ENCODE measurements around the gene STEAP2.
"Not testable (repeated sequence)": the region's sequence is repeated elsewhere in the genome, so short reads cannot be mapped to it uniquely, and the experiment has no call there.

Gene STEAP2

DNA sequence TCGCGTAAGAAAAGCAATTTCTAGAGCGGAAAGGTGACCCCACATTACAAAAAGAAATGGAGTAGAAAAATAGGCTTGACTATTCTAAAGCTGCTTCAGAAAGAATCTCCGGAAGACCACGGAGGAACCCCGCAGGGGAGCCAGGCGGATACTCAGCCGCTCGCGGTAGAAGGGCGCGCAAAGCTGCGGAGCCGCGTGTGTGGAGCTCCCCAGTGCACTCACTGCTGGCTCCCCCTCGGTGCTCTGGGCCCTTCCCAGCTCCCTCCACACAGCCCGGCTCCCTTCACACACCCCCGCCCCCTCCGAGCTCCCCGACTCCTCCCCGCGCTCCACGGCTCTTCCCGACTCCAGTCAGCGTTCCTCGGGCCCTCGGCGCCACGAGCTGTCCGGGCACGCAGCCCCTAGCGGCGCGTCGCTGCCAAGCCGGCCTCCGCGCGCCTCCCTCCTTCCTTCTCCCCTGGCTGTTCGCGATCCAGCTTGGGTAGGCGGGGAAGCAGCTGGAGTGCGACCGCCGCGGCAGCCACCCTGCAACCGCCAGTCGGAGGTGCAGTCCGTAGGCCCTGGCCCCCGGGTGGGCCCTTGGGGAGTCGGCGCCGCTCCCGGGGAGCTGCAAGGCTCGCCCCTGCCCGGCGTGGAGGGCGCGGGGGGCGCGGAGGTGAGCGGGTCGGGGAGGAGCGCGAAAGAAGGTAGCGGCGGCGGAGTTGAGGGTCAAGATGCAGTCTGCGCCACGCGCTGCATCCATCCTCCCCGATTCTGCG lies at the start of gene STEAP2:
Gene STEAP2 (plus strand): TSS at position 350 of the 758 bp plus-strand sequence. CDS start 13,343 bp downstream, outside the sequence.
- DNase-seq (ENCODE audit: low read depth in 1 of 2, low spot score in 1 of 2) = no peak

DNA sequence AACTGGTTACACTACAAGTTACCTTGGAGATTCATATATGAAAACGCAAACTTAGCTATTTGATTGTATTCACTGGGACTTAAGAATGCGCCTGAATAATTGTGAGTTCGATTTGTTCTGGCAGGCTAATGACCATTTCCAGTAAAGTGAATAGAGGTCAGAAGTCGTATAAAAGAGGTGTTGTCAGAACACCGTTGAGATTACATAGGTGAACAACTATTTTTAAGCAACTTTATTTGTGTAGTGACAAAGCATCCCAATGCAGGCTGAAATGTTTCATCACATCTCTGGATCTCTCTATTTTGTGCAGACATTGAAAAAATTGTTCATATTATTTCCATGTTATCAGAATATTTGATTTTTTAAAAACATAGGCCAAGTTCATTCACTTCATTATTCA lies 48.0 kb upstream of the STEAP2 start:
- DNase-seq (ENCODE audit: low read depth in 1 of 2, low spot score in 1 of 2) = no peak

DNA sequence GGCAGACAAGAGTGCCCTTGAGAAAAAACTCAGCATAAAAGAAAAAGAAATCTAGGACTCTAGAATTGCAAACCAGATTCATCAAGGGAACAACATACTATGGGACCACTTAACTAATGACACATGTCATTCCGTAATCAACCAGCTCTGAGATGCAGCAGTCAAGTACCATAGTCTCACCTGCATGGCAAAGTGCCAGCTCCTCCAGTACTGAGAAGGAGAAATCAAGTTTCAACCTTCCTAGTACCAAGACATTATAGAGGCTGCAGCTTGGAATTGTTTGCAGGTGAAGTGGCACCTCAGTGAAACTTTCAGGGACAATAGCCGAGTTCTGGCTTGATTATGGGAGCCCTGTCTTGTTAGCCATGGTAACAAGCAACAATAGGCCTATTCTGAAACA lies 45.8 kb upstream of the STEAP2 start:
- DNase-seq (ENCODE audit: low read depth in 1 of 2, low spot score in 1 of 2) = no peak

DNA sequence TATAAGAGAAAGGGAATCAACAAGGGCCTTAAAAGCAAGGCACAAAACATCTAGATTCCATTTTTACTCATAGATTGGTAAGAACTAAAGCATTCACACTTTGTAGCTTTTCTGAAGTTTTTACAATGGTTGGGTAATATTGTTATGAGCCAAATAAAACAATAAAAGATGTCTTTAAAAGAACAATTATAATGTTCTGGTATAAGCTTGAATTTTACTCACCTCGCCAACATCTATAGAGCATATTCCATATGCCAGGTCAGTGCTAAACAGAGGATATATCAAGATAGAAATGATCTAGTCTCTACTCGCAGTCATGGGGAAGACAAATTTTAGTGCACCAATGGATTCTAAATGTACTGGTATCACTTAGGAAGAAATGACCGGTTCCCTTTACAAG lies 45.4 kb upstream of the STEAP2 start:
- DNase-seq (ENCODE audit: low read depth in 1 of 2, low spot score in 1 of 2) = no peak

DNA sequence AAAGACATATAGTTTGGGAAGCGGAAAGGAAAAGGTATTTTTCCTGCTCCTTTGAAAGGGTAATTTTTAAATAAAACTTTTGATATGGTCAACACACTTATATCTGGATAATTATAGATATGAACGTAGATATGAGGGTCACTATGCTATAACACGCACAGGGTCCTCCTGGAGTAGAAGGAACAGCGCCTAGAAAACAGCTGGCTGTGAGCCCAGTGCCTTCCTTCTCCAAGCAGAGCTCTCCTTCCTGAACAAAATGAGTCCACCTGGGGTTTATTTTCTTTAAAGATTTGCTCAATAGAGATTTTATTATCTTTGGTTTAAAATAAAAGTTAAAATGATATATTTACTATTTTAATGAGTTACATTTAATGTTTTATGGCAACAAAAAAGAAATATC lies 44.2 kb upstream of the STEAP2 start:
- no peak for DNase-seq (ENCODE audit: low read depth in 1 of 2, low spot score in 1 of 2)

DNA sequence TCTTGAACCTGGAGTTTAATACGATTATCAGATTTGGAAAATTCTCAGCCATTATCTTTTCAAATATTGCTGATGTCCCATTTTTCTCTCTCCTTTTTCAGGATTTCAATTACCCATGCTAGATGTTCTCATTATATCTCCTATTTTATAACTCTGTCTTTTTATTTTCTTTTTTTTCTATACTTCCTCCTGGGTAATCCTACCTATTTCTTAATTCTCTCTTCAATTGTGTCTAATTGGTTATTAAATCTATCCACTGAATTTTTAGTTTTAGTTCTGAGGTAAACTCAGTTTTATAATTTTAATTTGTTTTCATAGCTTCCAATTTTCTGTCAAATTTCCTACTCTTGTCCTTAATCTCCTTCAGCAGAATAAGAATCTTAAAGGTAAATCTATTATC lies 41.6 kb upstream of the STEAP2 start:
- DNase-seq (ENCODE audit: low read depth in 1 of 2, low spot score in 1 of 2) = no peak

DNA sequence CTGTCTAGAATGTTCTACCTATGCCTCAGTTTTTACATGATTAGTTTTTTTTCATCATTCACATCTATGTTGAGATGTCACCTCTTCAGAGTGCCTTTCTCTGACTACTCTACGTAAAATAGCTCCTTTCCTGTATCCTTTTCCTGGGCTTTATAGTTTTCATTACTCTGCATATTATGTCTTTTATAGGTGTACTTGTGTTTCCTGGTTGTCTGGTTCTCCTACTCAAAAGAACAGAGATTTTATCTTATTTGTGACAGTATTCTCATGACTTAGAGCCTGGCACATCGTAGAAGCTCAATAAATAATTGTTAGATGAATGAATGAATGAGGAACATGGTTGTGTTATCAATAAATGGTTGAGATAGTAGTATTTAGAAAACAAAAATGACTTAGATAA lies 39.4 kb upstream of the STEAP2 start:
- DNase-seq (ENCODE audit: low read depth in 1 of 2, low spot score in 1 of 2) = no peak

DNA sequence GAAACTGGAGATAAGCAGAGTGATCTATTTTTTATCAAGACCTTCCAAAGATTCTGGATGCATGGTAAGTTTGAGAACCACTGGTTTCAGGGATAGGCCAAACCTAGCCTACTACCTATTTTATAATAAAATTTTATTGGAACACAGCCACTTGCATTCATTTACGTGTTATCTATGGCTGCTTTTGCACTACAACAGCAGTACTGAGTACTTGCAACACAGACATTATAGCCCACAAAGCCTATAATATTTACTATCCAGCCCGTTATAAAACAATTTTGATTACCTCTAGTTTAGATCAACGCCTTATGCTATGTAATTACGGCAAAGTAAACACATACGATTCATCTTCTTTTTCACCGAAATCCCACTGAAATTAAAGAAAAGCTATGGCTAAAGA lies 38.9 kb upstream of the STEAP2 start:
- no peak for DNase-seq (ENCODE audit: low read depth in 1 of 2, low spot score in 1 of 2)

DNA sequence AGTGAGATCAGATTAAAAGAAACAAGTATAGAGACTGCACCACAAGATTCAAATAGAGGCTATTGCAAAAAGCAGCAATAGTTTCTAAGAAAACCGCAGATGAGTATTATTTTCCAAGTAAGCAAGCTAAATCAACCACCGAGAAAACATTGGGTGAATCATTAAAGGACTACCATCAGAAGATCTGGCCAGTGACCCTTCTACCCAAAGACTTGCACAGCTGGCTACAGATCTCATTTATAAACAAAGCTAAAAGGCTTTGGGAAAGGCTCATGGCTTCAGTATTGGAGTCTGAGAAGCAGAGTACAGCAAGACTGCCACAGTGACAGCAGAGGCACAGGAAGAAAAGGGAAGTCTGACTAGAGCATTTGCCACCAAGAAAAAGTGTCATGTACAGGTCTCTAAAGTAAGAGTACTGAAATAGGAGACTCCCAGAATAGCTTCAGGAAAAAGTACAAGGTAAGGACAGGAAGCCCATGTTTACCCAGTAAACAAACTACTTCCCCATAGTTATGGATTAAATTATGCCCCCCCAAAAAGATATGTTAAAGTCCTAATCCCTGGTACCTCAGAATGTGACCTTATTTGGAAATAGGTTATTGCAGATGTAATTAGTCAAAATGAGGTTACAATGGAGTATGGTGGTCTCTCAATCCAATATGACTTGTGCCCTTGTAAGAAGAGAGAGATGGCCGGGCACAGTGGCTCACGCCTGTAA lies 38.3 kb upstream of the STEAP2 start:
- no peak for DNase-seq (ENCODE audit: low read depth in 1 of 2, low spot score in 1 of 2)

DNA sequence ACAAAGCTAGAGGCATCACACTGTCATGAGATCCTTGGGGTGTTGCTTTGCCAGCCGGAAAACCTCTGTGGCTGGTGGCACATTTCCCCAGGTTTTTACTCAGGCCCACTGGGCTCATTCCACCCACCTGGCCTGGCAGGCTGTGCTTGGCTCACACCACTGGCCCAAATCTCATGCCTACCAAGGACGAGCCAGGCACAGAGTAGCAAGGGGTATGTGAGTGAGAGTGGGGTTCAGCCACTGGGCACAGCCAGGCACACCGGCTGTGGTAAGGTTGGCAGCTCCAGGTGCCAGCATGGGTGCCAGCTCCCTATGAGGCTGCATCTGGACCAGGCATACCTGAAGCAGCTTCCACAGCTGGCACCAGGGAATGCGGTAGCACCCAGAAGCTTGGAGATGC lies 35.9 kb upstream of the STEAP2 start:
- DNase-seq (ENCODE audit: low read depth in 1 of 2, low spot score in 1 of 2) = no peak

DNA sequence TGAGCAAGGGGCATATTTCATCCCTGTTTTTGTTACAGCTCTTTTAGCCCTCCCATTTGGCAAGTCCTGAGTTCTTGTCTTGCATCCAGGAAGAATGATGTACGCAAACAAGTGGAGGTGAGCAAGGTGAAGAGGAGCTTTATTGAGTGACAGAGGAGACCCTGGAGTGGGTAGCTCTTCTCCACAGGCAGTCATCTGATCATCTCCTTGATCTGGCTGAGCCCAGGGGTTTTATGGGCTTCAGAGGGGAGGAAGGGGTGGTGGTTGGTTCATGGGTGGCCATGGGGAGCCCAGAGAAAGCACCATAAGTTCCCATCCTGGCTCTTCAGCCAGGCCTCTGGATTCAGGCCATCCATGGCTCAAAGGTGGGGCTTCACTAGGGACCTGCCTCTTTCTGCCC lies 35.3 kb upstream of the STEAP2 start:
- DNase-seq (ENCODE audit: low read depth in 1 of 2, low spot score in 1 of 2) = no peak

DNA sequence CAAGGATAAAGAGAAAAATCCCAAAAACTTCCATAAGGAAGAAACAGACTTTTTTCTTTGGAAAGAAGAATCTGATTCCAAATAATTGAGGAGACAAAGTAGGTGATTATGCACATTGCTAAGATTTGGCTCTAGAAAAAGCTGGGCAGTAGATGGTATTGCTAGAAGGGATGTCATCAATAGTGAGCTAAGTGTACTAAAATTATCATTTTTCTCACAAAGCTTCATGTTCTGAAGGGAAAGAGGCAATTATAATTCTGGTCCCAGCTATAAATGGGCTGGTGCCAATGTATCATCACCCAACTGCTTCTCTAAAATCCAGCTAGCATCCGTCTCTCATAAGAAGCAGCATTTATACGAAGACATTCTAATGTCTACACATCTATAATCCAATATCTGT lies 33.4 kb upstream of the STEAP2 start:
- no peak for DNase-seq (ENCODE audit: low read depth in 1 of 2, low spot score in 1 of 2)

DNA sequence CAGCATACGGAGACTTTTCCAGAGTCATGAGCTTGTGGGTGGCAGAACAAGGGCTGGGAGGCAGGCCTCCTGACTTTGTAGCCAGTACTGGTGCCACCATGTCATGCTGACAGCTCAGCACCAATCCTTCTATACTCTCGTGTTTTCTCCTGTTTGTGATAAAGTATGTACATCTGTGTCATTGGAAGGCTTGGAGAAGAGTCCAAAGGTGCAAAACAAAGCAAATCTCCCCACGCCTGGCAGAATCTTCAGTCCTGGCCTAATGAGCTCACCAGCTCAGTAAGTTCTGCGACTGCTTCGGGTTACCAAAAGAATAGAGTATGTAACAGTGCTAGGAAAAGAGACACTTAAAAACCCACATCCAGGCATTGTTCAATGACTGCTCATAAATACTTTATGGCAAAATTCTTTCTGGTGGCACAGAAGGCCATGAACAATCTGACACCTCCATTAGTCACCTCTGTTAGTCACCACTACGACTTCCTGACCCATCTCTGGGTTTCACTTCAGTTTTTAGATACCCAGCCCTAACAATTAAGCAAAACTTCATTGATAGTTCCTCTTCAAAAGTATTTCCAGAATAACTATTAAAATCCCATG lies 32.8 kb upstream of the STEAP2 start:
- peak in 1 of 2 donors; percentile 11 for DNase-seq (ENCODE audit: low read depth in 1 of 2, low spot score in 1 of 2)

DNA sequence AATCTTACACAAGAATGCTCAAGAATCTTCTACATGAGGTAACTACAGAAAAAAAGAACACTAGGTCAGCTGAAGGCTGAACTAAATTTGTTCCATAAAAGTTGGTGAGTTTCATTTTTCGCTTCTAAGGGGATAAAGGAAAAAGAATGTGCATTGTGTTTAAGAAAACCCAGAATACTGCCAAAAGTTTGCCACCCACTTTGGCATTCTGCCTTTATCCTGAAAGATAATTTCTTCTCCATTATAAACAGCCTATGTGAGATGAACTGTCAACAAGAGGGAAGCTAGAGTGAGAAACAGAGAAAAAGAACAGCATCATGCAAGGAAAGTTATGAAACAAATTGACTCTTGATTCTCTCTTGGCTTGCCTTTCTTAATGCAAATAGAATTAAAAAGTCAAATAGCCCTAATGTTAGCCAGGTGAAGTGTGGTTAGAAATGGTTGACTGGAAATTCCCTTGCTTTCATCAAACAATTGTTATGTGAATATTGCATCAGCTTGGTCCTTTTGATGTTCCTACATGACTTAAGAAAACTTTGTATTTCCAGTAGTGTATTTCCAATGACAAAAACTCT lies 31.4 kb upstream of the STEAP2 start:
- DNase-seq (ENCODE audit: low read depth in 1 of 2, low spot score in 1 of 2) = no peak

DNA sequence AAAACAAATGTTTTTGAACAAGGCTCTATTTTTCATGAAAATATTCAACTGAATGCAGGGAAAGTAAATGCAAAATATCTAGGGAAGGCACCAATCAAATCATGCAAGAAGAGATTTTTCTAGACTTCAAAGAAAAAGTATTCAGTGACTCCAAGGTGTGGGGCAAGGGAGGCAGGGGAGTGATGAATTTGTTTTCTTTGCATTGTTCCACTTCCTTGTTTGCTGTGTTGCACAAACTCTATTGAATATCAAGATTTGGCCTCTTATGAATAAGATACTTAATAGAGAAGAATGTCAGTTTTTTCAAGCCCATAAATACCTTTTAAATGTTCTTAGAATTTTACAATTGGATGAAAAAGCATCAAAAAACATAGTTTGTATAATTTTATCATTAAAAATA lies 30.9 kb upstream of the STEAP2 start:
- no peak for DNase-seq (ENCODE audit: low read depth in 1 of 2, low spot score in 1 of 2)

DNA sequence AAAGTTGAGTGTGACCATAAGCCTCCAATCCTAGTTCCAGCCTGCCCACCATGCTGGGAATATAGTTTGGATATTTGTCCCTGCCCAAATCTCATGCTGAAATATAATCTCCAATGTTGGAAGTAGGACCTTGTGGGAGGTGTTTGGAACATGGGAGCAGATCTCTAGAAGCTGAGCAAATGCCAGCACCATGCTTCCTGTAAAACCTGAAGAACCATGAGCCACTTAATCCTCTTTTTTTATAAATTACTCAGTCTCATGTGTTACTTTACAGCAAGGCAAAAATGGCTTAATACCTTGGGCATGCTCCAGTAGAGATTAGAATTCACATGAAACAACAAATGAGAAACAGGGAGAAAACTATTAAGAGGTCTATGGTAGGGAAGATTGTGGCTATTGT lies 30.1 kb upstream of the STEAP2 start:
- DNase-seq (ENCODE audit: low read depth in 1 of 2, low spot score in 1 of 2) = no peak

DNA sequence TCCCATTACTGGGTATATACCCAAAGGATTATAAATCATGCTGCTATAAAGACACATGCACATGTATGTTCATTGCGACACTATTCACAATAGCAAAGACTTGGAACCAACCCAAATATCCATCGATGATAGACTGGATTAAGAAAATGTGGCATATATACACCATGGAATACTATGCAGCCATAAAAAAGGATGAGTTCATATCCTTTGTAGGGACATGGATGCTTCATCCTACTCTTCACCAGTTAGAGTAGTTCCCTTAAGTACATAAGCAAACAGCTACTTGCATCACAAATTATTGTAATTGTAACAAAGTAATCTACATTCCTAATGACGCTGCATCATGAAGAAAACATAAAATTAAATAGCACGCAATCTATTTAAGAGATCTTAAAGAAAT lies 25.2 kb upstream of the STEAP2 start:
- not testable (repeated sequence) for DNase-seq (ENCODE audit: low read depth in 1 of 2, low spot score in 1 of 2)

DNA sequence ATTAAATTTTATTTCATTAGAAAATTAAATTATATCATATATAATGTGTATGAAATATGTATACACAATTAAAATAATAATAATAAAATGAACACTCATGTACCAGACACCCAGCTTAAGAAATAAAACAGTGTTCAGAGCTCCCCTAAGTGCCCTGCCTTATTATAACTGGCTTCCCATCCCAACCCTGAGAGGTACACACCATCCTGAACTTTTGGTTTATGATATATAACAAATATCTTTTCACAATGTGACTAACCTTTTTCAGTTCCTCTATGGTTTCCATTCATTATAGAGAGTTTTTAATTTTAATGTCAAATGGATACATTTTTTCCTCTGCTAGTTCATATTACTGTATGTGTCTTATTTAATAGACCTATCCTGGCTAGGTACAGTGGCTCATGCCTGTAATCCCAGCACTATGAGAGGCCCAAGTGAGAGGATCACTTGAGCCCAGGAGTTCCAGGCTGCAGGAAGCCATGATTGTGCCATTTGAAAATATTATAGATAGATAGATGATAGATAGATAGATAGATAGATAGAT lies 24.0 kb upstream of the STEAP2 start:
- DNase-seq (ENCODE audit: low read depth in 1 of 2, low spot score in 1 of 2) = no peak

DNA sequence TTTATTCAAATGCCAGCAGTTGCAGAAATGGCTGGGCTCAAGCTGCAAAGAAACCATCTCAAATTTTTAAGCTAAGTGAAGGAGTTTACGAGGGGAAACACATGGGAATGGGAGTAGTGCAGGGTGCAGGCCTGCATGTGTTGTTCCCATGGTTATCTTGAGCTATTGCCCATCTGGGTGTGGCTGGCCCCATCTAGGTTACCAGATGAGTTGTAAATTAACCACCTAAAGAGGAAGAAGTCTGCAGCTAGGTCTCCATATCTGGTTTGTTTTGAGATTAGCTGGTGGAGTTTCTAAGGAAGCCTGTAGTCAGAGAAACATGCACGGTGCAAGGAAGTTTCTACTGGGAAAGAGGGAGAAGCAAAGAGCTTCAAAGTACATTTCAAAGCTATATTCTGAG lies 23.3 kb upstream of the STEAP2 start:
- no peak for DNase-seq (ENCODE audit: low read depth in 1 of 2, low spot score in 1 of 2)

DNA sequence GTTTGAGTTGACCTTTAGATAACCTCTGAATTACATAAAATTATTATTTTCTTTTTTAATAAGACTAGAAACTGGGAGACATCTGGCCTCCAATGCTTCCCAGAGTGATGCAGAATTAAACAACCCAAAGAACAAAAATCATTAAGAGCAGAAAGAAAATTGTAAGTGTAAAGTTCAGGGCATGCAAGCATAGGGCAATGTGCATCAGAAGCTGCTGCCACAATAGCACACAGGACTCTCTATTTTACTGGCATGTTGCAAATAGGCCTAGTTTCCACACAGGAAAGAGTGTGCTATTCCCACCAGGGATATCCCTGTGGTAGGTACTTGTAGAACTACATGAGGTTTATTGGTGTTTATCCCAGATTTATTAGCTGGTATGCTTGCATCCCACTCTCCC lies 20.5 kb upstream of the STEAP2 start:
- no peak for DNase-seq (ENCODE audit: low read depth in 1 of 2, low spot score in 1 of 2)

DNA sequence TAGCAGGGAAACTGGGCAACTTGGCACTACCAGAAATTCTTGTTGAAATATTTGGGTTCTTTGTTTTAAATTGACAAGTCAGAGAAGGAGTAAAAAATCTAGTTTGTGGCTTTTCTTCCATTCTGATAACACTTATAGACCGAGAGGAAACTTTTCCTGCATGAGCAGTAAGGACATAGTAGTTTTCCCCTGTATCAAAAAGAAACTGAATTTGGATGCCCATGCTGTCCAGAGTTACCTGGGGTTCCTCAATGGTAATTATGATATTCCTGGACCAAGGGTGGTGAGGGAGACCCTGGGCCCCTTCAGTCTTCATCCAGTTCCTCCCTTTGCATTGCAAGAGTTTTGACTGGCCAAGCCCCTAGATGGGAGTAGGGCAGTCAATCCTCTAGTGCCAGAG lies 19.9 kb upstream of the STEAP2 start:
- DNase-seq (ENCODE audit: low read depth in 1 of 2, low spot score in 1 of 2) = no peak
